Mucosa of rectum (tissue), 2 donors: Measurements from ENCODE around the gene REEP6.

Experiments used
- H3K27ac ChIP-seq, 2 donors: one replicate each; pipeline ENCODE4 v1.7.0; 2013; ENCODE audit warnings: inconsistent platforms in 2 of 2, low read depth in 2 of 2, low read length in 2 of 2
- H3K27me3 ChIP-seq, 2 donors: one replicate each; pipeline ENCODE4 v1.7.0; 2013; ENCODE audit warnings: low read length in 2 of 2; ENCODE audit not compliant: control insufficient read depth in 2 of 2, insufficient read depth in 2 of 2
- H3K36me3 ChIP-seq, 2 donors: one replicate each; pipeline ENCODE4 v1.7.0; 2013; ENCODE audit warnings: low read length in 2 of 2; ENCODE audit not compliant: control insufficient read depth in 2 of 2, insufficient read depth in 2 of 2
- H3K4me1 ChIP-seq, 2 donors: one replicate each; pipeline ENCODE4 v1.7.0; 2013; ENCODE audit warnings: low read length in 2 of 2, mild to moderate bottlenecking in 1 of 2; ENCODE audit not compliant: control insufficient read depth in 2 of 2, insufficient read depth in 2 of 2
- H3K4me3 ChIP-seq, 2 donors: one replicate each; pipeline ENCODE4 v1.7.0; 2013; ENCODE audit warnings: low read length in 2 of 2
- H3K9ac ChIP-seq, 2 donors: one replicate each; pipeline ENCODE4 v1.7.0; 2013; ENCODE audit warnings: low read length in 2 of 2, low read depth in 1 of 2, mild to moderate bottlenecking in 1 of 2
- H3K9me3 ChIP-seq, 2 donors: one replicate each; pipeline ENCODE4 v1.7.0; 2013; ENCODE audit warnings: low read length in 2 of 2; ENCODE audit not compliant: control insufficient read depth in 2 of 2
- donor health status: healthy.
- donor health status: Normal muscosa, but diverticular disease.

Gene REEP6

GRCh38 chr19:1483131-1483978 is 7.6 kb upstream of the REEP6 start:
- Histone ChIP-seq H3K9me3 (no peaks in the 10 kb centered on the region), H3K27ac (no peak overlapping the region), H3K9ac (no peak overlapping the region), H3K4me3 (no peak overlapping the region), H3K27me3 (no peaks in the 10 kb centered on the region), H3K4me1 (peaks cover 7 to 8% of the 10 kb centered on the region in 2 donors), H3K36me3 (no peaks in the 10 kb centered on the region)

GRCh38 chr19:1483979-1484428 is 7.0 kb upstream of the REEP6 start:
- no peaks in the 10 kb centered on the region for H3K9me3 ChIP-seq
- no peak overlapping the region for H3K9ac ChIP-seq
- H3K36me3 ChIP-seq, result no peaks in the 10 kb centered on the region
- H3K27me3 ChIP-seq, result no peaks in the 10 kb centered on the region
- H3K27ac ChIP-seq, result no peak overlapping the region
- H3K4me3 ChIP-seq, result no peak overlapping the region
- H3K4me1 ChIP-seq, result peaks cover 4 to 5% of the 10 kb centered on the region in 2 donors

GRCh38 chr19:1486720-1487575 is 4.0 kb upstream of the REEP6 start:
- peaks cover 0 to 3% of the 10 kb centered on the region in 2 donors for H3K27me3 ChIP-seq
- H3K36me3 ChIP-seq, result no peaks in the 10 kb centered on the region
- no peak overlapping the region for H3K9ac ChIP-seq
- H3K4me1 ChIP-seq, result peaks cover 11 to 16% of the 10 kb centered on the region in 2 donors
- no peak overlapping the region for H3K27ac ChIP-seq
- H3K4me3 ChIP-seq, result no peak overlapping the region
- no peaks in the 10 kb centered on the region for H3K9me3 ChIP-seq

GRCh38 chr19:1487576-1488281 is 3.3 kb upstream of the REEP6 start:
- Histone ChIP-seq H3K4me1 (peaks cover 11 to 16% of the 10 kb centered on the region in 2 donors), H3K36me3 (no peaks in the 10 kb centered on the region), H3K9me3 (no peaks in the 10 kb centered on the region)

GRCh38 chr19:1488282-1488601 is 2.7 kb upstream of the REEP6 start:
- H3K9me3 ChIP-seq, result no peaks in the 10 kb centered on the region
- H3K4me1 ChIP-seq, result peaks cover 11 to 16% of the 10 kb centered on the region in 2 donors
- H3K27ac ChIP-seq, result no peak overlapping the region
- H3K36me3 ChIP-seq, result no peaks in the 10 kb centered on the region
- H3K27me3 ChIP-seq, result peaks cover 0 to 7% of the 10 kb centered on the region in 2 donors
- H3K9ac ChIP-seq, result no peak overlapping the region
- H3K4me3 ChIP-seq, result no peak overlapping the region

More at GRCh38 chr19:1487576-1488281, 3.3 kb upstream of the REEP6 start:
- no peak overlapping the region for H3K9ac ChIP-seq
- peaks cover 0 to 4% of the 10 kb centered on the region in 2 donors for H3K27me3 ChIP-seq
- no peak overlapping the region for H3K27ac ChIP-seq
- no peak overlapping the region for H3K4me3 ChIP-seq

- Histone ChIP-seq H3K9ac (peak overlapping the region; percentile 75 to 78), H3K27ac (peak overlapping the region; percentile 78 to 85), H3K36me3 (no peaks in the 10 kb centered on the region), H3K4me1 (peaks cover 11 to 16% of the 10 kb centered on the region in 2 donors), H3K9me3 (no peaks in the 10 kb centered on the region), H3K27me3 (peaks cover 0 to 7% of the 10 kb centered on the region in 2 donors), H3K4me3 (peak overlapping the region; percentile 88 to 92)
These were observed 1.3 kb upstream of the REEP6 start for GRCh38 chr19:1489463-1490310.

- peak within 1 kb of the TSS; percentile 88 to 92 for H3K4me3 ChIP-seq
- H3K27me3 ChIP-seq, result peaks cover 0 to 7% of the 10 kb centered on the region in 2 donors
- peak within 1 kb of the TSS; percentile 75 to 78 for H3K9ac ChIP-seq
- H3K4me1 ChIP-seq, result peaks cover 11 to 16% of the 10 kb centered on the region in 2 donors
- H3K9me3 ChIP-seq, result no peaks in the 10 kb centered on the region
- H3K27ac ChIP-seq, result peak within 1 kb of the TSS; percentile 78 to 85
- H3K36me3 ChIP-seq, result no peaks in the 10 kb centered on the region
These were observed 469 bp upstream of the REEP6 start, which contains the start of gene PCSK4 for GRCh38 chr19:1490311-1491113. Gene PCSK4, minus strand, starts transcription at chr19:1490350. Its CDS starts 4 bp downstream, at chr19:1490346.

GRCh38 chr19:1491849-1492170 is 829 bp downstream of the REEP6 start:
- Histone ChIP-seq H3K9ac (no peak overlapping the region), H3K36me3 (no peaks in the 10 kb centered on the region), H3K4me1 (peaks cover 11 to 16% of the 10 kb centered on the region in 2 donors), H3K27me3 (peaks cover 5 to 15% of the 10 kb centered on the region in 2 donors), H3K4me3 (peak overlapping the region in 1 of 2 donors; percentile 75), H3K9me3 (no peaks in the 10 kb centered on the region), H3K27ac (no peak overlapping the region)
